Uterus (tissue), 2 donors: Measurements from ENCODE around the gene AIG1.

Source experiments
- CTCF ChIP-seq, 4 experiments: fragments of 200-600 bp in 2 of 4; fragments of 450-650 bp in 2 of 4; sonication (generic) in 2 of 4; IDR thresholded peaks; one replicate each; pipeline ENCODE4 v1.5.1; 2016 to 2019; ENCODE audit warnings: antibody characterized with exemption in 4 of 4, mild to moderate bottlenecking in 2 of 4, moderate library complexity in 1 of 4
- POLR2A ChIP-seq, 2 donors: fragments of 450-650 bp; IDR thresholded peaks; one replicate each; pipeline ENCODE4 v1.6.1; 2016; ENCODE audit warnings: antibody characterized with exemption in 2 of 2, mild to moderate bottlenecking in 1 of 2, moderate library complexity in 1 of 2

DNA sequence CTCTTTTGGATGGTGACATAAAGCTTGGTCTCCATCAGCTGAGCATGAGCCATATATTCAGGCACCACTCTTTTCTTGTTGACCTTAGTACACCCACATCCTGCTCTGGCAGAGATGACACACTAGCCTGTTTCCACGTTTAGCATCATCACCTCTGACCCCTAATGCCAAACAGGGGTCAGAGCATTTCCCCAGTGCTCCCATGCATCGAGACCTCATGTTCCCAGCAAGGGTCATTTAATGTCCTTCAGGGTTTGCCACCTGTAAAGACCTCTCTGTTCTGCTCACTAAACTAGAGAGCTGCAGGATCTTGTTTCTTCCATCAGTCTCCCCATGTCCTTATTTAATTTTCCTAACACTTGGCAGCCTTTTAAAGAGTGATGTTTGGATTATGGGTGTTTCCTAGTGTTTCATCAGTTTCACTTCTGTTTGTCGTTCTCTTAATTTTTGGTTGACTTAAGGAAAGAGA is 97.5 kb downstream of the AIG1 start:
- TF ChIP-seq POLR2A (IDR thresholded peaks at IDR 0.05) (no peak), CTCF (IDR thresholded peaks at IDR 0.05) (no peak)
